Pulmonary artery endothelial cell (primary cell): ENCODE measurements around the gene LANCL2. TPM values are rescaled to one million over a fixed set of nuclear protein-coding genes. Genes with fewer than 3 reads are reported as not detected.
"Not testable (repeated sequence)": the region's sequence is repeated elsewhere in the genome, so short reads cannot be mapped to it uniquely, and the experiment has no call there.

Experiments
- DNase-seq: peaks from one replicate; pipeline ENCODE4 v3.0.0-alpha.2; 2011; ENCODE audit warnings: low read depth, low spot score
- total RNA-seq: library from RNA; depleted of rRNA; stranded (reverse); fragments of >200 nt; gene quantifications from 2 replicates; pipeline ENCODE4 v1.2.3, GENCODE V29; 2014

LANCL2 gene, protein sequence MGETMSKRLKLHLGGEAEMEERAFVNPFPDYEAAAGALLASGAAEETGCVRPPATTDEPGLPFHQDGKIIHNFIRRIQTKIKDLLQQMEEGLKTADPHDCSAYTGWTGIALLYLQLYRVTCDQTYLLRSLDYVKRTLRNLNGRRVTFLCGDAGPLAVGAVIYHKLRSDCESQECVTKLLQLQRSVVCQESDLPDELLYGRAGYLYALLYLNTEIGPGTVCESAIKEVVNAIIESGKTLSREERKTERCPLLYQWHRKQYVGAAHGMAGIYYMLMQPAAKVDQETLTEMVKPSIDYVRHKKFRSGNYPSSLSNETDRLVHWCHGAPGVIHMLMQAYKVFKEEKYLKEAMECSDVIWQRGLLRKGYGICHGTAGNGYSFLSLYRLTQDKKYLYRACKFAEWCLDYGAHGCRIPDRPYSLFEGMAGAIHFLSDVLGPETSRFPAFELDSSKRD
- 16.9 and 17.7 TPM in 2 replicates for total RNA-seq

- no peak for DNase-seq
Observed at GRCh38 chr7:55365205-55365674, at the start of gene LANCL2. Gene LANCL2, plus strand, starts transcription at chr7:55365337. Its CDS starts 689 bp downstream, at chr7:55366026.

GRCh38 chr7:55325371-55325792 is 39.8 kb upstream of the LANCL2 start:
- DNase-seq: no peak

GRCh38 chr7:55326081-55326835 is 38.9 kb upstream of the LANCL2 start:
- no peak for DNase-seq

DNA sequence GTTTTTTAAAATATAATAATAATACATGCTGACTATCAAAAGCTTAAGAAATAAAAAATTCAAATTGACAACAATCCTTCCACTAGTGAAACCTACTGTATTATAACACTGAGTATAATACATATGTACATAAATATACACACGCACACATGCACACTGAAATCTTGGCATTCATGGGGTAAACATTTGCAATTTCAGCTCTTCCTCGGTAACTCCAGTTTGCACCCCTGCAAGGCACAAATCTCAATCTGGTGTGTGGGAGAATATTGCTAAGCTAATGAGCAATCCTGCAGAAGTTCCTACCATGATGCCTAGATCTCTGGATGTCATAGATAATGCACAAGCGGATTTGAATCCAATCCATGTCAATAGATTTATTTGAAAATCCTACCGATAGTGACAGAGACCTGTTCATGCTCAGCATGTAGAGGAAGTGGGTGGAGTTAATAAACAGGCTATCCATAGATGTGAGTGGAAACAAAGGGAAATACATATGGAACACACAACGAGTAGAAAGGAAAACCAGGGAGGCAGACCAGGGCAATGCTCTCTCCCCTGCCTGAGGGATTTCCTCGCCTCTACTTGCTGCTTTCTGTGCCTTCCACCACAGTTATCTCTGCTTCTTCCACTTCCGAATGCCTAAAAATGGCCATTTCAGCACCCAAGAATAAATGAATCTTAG is 38.1 kb upstream of the LANCL2 start:
- no peak for DNase-seq

DNA sequence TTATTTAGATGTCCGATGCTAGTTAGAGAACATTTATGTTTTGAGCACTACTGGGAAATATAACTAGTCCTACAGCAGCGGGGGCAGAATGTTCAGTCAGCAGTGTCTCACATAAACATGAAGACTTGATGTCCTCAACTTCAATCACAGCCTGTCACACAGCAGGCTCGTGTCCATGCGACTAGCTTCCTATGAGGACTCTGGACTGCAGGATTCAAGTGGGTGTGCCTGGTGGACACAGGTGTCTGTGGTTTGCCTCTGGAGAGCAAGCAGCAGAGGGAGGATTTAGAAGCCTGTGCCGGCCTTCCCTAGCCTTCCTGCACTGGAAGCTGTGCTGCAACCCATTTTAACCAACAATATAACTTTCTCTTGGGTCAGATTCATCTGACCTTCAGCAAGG is 30.0 kb upstream of the LANCL2 start:
- no peak for DNase-seq

DNA sequence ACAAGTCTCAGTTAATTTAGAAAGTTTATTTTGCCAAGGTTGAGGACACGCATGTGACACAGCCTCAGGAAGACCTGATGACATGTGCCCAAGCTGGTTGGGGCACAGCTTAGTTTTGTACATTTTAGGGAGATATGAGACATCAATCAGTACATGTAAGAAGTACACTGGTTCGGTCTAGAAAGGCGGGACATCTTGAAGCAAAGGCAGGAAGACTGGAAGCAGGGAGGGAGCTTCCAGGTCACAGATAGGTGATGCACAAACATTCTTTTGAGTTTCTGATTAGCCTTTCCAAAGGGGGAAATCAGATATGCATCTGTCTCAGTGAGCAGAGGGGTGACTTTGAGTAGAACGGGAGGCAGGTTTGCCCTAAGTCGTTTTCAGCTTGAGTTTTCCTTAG is 29.4 kb upstream of the LANCL2 start:
- DNase-seq: no peak

GRCh38 chr7:55336540-55336939 is 28.6 kb upstream of the LANCL2 start:
- no peak for DNase-seq

GRCh38 chr7:55339033-55340000 is 25.8 kb upstream of the LANCL2 start:
- DNase-seq: no peak

DNA sequence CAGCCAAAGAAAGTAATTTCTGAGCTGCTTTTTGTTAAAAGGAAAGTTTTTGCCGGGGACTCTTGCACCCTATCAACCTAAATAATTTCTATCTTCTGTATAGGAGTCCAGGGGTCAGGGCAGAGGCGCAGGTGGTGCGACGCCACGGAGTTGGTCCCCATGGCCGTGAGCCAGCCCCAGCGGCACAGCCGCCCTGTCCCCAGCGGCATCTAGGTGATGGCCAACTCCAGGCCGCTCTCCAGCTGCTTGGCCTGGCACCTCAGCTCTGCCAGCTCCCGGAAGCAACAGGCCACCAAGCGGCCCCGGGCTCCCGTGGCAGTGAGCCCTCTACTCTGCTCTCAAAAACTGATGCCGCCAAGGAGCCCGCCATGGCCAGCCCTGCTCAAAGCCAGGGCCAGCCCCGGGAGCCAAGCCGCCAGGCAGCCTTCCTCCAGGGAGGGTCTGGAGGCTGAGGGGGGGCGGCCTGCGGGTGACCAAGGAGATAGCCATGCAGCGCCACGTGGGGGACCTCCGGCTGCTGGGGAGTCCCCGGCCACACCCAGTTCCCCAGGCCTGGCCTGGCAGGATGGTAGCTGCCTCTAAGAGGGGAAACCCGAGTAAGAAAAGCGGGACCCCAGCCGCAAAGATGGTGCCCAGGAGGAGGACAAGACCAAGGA is 22.8 kb upstream of the LANCL2 start:
- DNase-seq: no peak

GRCh38 chr7:55343002-55343781 is 21.9 kb upstream of the LANCL2 start:
- DNase-seq: no peak

GRCh38 chr7:55343860-55344606 is 21.1 kb upstream of the LANCL2 start:
- no peak for DNase-seq

- DNase-seq: no peak
Observed at GRCh38 chr7:55344840-55345239, 20.3 kb upstream of the LANCL2 start.

GRCh38 chr7:55345292-55345691 is 19.8 kb upstream of the LANCL2 start:
- no peak for DNase-seq

GRCh38 chr7:55348502-55348901 is 16.6 kb upstream of the LANCL2 start:
- no peak for DNase-seq

GRCh38 chr7:55349121-55349520 is 16.0 kb upstream of the LANCL2 start:
- DNase-seq: no peak

GRCh38 chr7:55350281-55350680 is 14.9 kb upstream of the LANCL2 start:
- no peak for DNase-seq

GRCh38 chr7:55351263-55351662 is 13.9 kb upstream of the LANCL2 start:
- no peak for DNase-seq

DNA sequence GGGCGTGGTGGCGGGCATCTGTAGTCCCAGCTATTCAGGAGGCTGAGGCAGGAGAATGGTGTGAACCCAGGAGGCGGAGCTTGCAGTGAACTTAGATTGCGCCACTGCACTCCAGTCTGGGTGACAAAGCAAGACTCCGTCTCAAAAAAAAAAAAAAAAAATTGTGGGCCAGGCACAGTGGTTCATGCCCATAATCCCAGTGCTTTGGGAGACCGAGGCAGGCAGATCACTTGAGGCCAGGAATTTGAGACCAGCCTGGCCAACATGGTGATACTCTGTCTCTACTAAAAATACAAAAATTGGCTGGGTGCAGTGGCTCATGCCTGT is 12.2 kb upstream of the LANCL2 start:
- not testable (repeated sequence) for DNase-seq

DNA sequence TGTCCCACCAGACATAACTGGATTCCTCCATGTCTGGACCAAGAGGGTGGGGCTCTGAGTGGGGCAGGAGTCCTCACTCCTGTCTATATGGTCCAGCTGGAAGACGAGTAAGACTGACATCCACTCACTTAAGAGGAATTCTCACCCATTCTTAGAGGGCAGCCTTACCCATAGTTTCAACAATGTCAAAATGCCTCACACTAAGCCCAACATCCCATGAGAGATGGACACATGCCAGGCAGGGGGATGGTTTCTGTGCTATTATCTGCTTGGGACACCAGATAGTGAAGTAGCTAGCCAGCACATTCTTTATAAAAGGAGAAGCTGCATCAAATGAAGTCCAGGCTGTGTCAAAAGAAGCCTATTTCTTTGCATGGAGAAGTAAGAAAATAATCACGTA is 4.7 kb upstream of the LANCL2 start:
- no peak for DNase-seq
